HG03066 (cell line): ENCODE results near the gene NPTXR.
"Not testable (repeated sequence)": the region's sequence is repeated elsewhere in the genome, so short reads cannot be mapped to it uniquely, and the experiment has no call there.

Source experiments
- ATAC-seq: cut with Tn5 transposase; IDR thresholded peaks from one replicate; pipeline ENCODE4 v1.9.1; 2021; ENCODE audit warnings: low read depth; ENCODE audit not compliant: unreplicated experiment

NPTXR gene

DNA sequence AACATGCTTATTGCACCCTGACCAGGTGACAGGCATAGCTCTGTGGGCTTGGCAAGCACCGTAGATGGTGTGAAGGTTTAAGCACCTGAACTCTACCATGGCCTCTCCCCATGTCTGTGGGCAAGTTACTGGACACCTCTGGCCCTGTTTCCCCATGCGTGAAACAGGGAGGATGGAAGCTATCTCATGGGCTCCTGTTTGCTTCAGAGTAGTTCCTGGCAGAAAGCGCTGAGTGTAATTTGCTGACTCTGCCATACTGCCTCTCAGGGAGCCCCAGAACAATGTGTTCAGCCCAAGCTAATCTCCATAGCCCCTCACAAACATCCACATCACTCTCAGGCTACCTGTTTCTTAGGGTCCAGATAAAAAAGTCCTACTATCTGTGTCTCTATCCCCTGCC lies 25.8 kb upstream of the NPTXR start:
- no peak for ATAC-seq

DNA sequence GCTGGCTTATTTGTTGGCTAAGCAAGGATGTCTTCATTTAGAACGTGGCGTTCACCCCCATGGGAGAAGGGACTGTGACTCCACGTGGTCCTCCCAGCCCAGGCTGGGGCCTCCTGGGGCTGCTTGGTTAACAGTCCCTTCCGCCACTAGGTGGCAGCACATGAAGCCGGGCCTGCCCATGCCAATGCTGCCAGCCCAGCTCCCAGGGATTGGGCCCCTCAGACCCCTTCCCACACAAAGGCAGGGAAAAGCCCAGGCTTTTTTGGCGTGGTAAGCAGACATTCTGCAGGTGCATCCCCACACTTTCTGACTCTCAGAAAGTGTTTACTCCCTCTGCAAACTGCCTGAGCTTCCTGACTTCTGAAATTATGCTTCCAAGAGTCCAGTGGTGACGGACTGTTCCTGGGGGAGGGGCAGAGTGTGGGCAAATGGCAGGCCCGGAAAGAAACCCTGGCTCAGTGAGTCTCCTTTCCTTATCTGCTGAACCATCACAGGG lies 25.1 kb upstream of the NPTXR start:
- ATAC-seq, result no peak

DNA sequence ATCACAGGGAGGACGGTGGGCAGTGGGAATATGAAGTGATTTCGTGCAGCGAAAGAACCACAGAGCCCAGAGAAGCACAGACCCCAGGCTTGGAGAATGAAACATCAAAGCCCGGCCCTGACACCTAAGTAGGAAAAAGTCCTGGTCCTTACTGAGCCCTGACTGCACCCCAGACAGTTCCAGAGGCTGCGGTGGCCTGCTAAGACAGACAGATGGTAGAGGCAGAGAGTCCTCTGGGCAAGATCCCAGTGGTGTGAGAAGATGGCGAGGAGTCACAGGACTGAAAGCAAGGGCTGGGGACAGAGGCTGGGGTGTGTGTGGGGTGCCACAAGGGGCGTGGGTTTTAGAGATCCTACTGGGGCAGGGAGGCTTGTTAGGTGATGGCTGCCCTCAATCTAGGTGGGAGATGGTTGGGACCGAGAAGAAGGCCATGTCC lies 24.5 kb upstream of the NPTXR start:
- ATAC-seq, result no peak

GRCh38 chr22:38867471-38868285 lies 23.9 kb upstream of the NPTXR start:
- no peak for ATAC-seq

GRCh38 chr22:38867124-38867455 lies 23.3 kb upstream of the NPTXR start:
- ATAC-seq, result no peak

GRCh38 chr22:38866399-38867123 lies 22.7 kb upstream of the NPTXR start:
- ATAC-seq, result no peak

DNA sequence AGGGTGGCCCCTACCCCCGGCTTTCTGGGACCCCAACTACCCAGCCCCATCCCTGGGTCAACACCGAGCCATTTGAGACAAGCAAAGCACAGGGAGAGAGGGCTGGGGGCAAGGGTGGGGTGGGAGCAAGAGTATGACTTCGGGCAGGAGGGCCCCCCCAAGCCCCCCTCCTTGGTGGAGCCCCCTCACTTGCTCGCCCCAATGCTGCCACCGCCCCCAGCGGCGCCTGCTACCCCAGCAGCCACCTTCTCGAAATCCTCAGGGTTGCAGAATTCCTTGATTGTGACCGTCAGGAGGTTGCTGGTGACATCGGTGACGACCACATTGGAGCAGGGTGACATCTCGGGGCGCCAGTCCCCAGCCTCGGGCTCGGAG lies 22.2 kb upstream of the NPTXR start:
- ATAC-seq, result no peak

- no peak for ATAC-seq
Measured at GRCh38 chr22:38865201-38866023, 21.6 kb upstream of the NPTXR start.

DNA sequence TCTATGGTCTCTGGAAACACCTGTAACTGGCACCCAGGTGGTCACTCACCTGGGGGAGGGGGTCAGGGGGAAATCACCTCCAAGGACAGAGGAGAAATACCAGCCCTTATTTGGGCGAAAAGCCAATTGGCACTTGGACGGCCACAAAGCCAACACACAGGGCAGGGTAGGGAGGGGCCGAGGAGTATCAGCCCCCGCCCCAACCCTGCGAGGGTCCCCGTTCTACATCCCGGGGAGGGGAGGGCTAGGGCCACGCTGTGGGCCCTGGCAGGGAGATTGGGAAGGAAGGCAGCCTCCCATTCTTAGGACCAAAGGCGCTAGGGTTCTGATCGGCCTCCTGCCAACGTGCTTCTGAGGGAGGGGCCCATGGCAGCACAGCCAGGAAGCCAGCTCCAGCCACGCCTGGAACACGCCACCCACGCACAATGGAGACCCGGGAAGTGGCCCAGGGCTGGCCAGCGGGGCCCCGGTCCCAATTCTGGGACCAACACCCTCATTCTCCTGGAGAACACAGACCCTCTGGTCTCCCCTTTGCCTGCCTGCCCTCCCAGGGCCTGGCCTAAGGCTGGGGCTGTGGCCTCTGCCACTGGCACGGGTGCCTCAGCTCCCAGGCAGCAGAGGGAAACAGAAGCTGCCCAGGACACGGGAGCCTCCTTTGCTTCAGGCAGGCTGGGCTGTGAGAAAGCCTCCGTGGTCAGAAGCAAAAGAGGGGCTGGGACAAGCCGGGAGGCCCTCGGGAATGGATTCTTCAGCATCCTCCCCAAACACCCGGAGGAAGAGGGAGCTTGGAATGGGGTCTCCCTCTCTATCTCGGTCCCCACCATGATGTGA lies 20.7 kb upstream of the NPTXR start:
- ATAC-seq, result no peak

DNA sequence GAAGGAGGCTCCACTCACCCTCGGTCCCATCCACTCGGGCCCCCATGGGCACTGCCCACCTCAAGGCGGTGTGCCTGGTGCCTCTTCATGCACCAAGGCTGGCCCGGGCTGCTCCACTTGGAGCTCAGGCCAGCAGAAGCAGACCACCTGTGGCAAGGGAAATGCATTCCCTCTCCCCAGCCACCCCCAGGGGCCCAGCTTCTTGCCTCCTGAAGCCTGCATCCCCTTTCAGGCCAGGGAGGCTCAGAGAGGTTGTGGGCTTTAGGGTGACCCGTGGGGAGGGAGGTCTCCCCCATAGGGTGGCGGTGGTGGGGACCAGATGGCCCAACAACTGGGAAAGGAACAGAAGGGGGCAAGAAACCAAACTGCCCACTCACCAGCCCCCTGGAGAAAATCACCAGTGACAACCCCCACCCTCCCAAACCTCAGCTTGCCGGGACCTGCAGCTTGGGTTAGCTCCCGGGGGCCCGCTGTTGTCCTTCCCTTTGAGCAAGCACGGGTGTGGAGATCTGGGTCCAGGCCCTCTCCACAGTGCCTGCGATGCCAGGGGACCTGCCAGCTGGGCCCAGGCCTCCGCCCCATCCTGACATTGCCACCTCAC lies 19.8 kb upstream of the NPTXR start:
- no peak for ATAC-seq

GRCh38 chr22:38862375-38863329 lies 18.8 kb upstream of the NPTXR start:
- no peak for ATAC-seq

DNA sequence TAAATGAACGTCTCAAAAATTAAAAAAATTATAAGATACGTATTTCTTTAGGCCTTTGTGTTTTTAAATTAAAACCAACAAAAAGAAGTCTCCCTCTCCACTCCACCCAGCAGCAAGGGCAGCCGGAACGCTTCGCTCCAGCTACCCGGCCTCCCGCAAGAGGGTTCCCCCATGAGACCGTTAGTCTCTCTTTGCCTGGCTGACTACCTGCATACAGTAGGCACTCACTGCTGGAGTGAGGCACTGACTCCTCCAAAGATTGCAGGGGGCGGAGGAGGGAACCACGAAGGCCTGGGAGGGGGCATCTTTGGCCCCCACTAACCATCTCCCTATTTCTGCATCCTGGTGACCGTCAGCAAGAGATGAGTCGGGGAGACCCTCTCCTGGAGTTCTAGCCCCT lies 18.1 kb upstream of the NPTXR start:
- no peak for ATAC-seq

GRCh38 chr22:38861170-38861876 lies 17.5 kb upstream of the NPTXR start:
- ATAC-seq, result no peak

DNA sequence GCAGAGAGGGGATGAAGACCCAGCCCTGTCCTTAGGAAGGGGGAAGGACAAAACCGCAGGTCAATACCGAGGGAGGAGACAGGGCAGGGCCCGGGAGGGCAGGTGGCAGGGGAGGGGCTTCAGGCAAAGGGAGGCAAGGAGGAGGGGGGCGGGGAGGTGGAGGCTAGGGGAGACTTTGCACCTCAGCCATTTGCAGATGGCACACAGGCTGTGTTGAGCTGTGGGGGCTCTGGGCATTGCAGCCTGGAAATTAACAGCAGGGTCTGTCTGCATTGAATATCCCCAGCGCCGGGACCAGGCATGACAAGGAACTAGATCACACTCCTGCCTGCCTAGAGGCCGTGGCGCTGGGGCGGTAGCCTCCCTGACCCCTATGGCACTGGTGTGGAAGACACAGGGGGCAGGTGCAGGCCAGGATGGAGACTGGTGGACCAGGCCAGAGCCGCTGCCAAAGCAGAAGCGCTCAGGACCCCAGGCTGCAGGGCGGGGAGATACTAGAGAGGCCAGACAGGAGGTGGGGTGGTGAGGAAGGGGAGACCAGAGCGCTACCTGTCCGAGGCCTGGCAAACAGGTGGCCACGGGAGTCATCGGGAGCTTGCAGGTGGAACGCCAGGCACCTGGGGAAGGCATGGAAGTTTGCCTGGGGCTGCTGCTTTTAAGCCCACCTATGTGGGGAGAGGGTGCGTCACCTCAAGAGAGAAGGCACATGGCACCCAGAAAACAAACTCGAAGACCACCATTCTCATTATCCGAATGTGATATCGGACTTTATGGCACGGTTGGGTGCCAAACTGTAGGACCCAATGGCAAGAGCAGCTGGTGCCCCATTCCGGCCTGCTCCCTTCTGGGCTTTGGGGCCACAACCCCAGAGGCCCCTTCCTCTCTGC lies 16.7 kb upstream of the NPTXR start:
- no peak for ATAC-seq

DNA sequence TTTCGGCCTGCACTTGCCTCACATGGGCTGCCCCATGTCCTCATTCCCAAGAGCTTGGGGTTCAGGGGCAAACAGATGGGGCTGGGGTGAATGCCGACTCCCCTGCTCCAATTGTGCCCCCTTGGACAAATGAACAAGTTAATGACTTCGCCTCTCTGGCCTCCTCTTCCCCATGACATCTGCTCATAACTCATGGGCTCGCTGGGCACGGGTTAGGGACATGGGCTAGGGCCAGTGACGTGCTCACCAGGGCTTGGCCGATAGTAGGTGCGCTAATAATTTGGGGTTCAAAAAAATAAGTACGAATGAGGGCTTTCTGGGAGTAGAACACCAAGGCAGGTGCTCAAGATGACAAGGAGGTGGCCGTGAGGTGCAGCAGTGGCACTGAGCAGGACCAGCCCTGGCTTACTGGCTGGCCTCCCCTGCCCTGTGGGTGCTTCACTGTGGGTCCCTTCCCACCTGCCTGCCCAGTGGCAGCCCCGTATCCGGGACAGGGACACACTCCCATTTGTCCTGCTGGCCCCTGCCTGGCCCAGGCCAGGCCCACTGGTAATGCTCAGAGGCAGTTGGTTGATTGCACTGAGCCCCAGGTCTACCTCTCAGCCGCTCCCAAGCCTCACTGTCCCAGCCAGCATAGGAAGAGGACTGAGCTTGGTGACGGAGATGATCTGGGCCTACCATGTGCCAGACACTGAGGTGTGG lies 15.9 kb upstream of the NPTXR start:
- no peak for ATAC-seq

GRCh38 chr22:38858492-38858891 lies 14.7 kb upstream of the NPTXR start:
- no peak for ATAC-seq

- ATAC-seq, result not testable (repeated sequence)
Measured at GRCh38 chr22:38854476-38854875, 10.6 kb upstream of the NPTXR start.
